Activated B cell treated with CpG ODN at 0.5 μM for 24 hours (primary cell): Measurements from ENCODE around the gene KIF26B. TPM values are rescaled to one million over a fixed set of nuclear protein-coding genes. Genes with fewer than 3 reads are reported as not detected.

Experiments
- ATAC-seq: fragments of 200-7000 bp; cut with Tn5 transposase; one replicate; pipeline ENCODE4 v1.10.0; 2021; ENCODE audit warnings: low read depth, mild to moderate bottlenecking, moderate library complexity
- CTCF ChIA-PET: fragments of 350-600 bp; sonication (Branson Sonifier 250); formaldehyde crosslinking; loops from one replicate; lab custom pipeline; 2021; ENCODE audit warnings: antibody characterized with exemption; lab: Charles Lee
- POLR2A ChIA-PET: fragments of 350-600 bp; sonication (Branson Sonifier 250); formaldehyde crosslinking; loops from one replicate; lab custom pipeline; 2021; ENCODE audit warnings: antibody characterized with exemption; lab: Charles Lee
- DNase-seq: peaks from one replicate; pipeline ENCODE4 v3.0.0; 2022
- H3K27ac Mint-ChIP-seq: one replicate; pipeline ENCODE4 v1.8.0; 2020; ENCODE audit warnings: mixed read lengths
- H3K27me3 Mint-ChIP-seq: one replicate; pipeline ENCODE4 v1.8.0; 2021; ENCODE audit warnings: mixed read lengths
- H3K36me3 Mint-ChIP-seq: one replicate; pipeline ENCODE4 v1.8.0; 2021; ENCODE audit warnings: low read depth, mixed read lengths
- H3K4me1 Mint-ChIP-seq: one replicate; pipeline ENCODE4 v1.8.0; 2021; ENCODE audit warnings: mixed read lengths
- H3K4me3 Mint-ChIP-seq: one replicate; pipeline ENCODE4 v1.8.0; 2020; ENCODE audit warnings: mild to moderate bottlenecking, mixed read lengths
- H3K9me3 Mint-ChIP-seq: one replicate; pipeline ENCODE4 v1.8.0; 2020; ENCODE audit warnings: mixed read lengths
- CTCF ChIP-seq: fragments of 200-600 bp; IDR thresholded peaks from one replicate; pipeline ENCODE4 v1.8.0; 2022; ENCODE audit warnings: antibody characterized with exemption, mild to moderate bottlenecking
- intact Hi-C: fragments of 100-400 bp; cut with micrococcal nuclease; formaldehyde crosslinking; loops from one replicate; pipeline ENCODE4 v1.15.1; 2024
- total RNA-seq: library from RNA; stranded (reverse); gene quantifications from 2 replicates; pipeline ENCODE4 v1.2.3, GENCODE V29; 2022

The KIF26B gene
- total RNA-seq, 1 donor from 2014 or later = 1.7 TPM

- Mint-ChIP-seq H3K9me3 (no peaks in the 10 kb centered on the region), H3K27me3 (peaks cover 12% of the 10 kb centered on the region), H3K4me3 (no peak overlapping the region), H3K36me3 (no peaks in the 10 kb centered on the region), H3K27ac (no peak overlapping the region), H3K4me1 (no peaks in the 10 kb centered on the region)
- TF ChIP-seq CTCF = no peak
- ATAC-seq (no peak), DNase-seq (no peak)
- CTCF ChIA-PET = no interaction called here
- intact Hi-C loops = no loop called here
- POLR2A ChIA-PET = no interaction called here
Measured at GRCh38 chr1:245290836-245291235, 136.1 kb downstream of the KIF26B start.

DNA sequence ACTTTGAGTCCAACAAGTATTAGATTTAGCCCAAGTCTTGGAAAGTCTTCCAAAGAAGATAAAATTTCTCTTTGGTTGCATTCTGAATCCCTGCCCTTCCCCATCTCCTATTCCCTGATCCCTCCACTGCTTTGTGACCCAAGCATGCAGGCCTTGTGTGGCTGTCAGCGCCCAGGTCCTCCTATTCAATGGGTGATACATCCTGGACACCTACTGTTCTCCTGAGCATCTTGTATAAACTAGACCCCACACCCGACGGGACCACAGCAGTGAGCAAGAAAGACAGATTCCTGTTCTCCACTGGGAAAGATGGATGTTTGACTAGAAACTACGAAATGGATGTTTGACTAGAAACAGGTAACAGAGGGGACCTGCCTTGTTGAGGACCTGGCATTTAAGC lies 136.6 kb downstream of the KIF26B start:
- ChIA-PET POLR2A (no interaction called here), CTCF (no interaction called here)
- no peak for ATAC-seq
- no peaks in the 10 kb centered on the region for H3K4me1 Mint-ChIP-seq
- no peak overlapping the region for H3K27ac Mint-ChIP-seq
- no peaks in the 10 kb centered on the region for H3K36me3 Mint-ChIP-seq
- no peaks in the 10 kb centered on the region for H3K9me3 Mint-ChIP-seq
- TF ChIP-seq CTCF = no peak
- H3K4me3 Mint-ChIP-seq = no peak overlapping the region
- no peak for DNase-seq
- intact Hi-C loops = no loop called here
- H3K27me3 Mint-ChIP-seq = peaks cover 12% of the 10 kb centered on the region

- ChIA-PET POLR2A (no interaction called here), CTCF (no interaction called here)
- no peak for TF ChIP-seq CTCF
- Mint-ChIP-seq H3K9me3 (no peaks in the 10 kb centered on the region), H3K4me3 (no peak overlapping the region), H3K27me3 (peaks cover 15% of the 10 kb centered on the region), H3K4me1 (no peaks in the 10 kb centered on the region), H3K36me3 (no peaks in the 10 kb centered on the region), H3K27ac (no peak overlapping the region)
- ATAC-seq (no peak), DNase-seq (no peak)
- intact Hi-C loops = no loop called here
Measured at GRCh38 chr1:245292141-245292540, 137.4 kb downstream of the KIF26B start.

- H3K36me3 Mint-ChIP-seq = no peaks in the 10 kb centered on the region
- ATAC-seq (no peak), DNase-seq (no peak)
- TF ChIP-seq CTCF = no peak
- ChIA-PET POLR2A (no interaction called here), CTCF (no interaction called here)
- intact Hi-C loops = no loop called here
- no peak overlapping the region for H3K4me3 Mint-ChIP-seq
- H3K9me3 Mint-ChIP-seq = no peaks in the 10 kb centered on the region
- H3K27me3 Mint-ChIP-seq = peaks cover 15% of the 10 kb centered on the region
- H3K4me1 Mint-ChIP-seq = no peaks in the 10 kb centered on the region
- no peak overlapping the region for H3K27ac Mint-ChIP-seq
Measured at GRCh38 chr1:245292553-245292952, 137.8 kb downstream of the KIF26B start.

DNA sequence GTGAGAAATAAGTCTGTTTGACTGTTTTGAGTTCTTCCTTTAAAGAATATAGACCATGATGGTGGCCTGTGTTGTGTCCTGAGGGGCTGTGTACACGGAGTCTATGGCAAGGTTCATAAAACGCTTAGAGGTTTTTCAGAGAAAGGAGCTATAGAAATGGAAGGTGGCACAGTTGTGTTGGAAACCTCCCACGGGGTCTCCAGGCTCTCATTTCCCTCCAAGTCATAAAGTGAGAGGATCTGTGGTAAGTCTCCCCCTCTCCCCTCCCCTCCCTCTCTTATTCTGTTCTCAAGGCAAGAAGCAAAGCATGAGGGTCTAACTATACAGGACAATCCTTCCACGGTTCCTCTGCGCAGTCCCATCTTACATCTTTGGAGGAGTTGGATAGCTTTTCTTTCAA lies 139.2 kb downstream of the KIF26B start:
- H3K4me3 Mint-ChIP-seq = no peak overlapping the region
- H3K27me3 Mint-ChIP-seq = peaks cover 8% of the 10 kb centered on the region
- TF ChIP-seq CTCF = no peak
- ChIA-PET CTCF (no interaction called here), POLR2A (no interaction called here)
- DNase-seq (no peak), ATAC-seq (no peak)
- no peak overlapping the region for H3K27ac Mint-ChIP-seq
- H3K9me3 Mint-ChIP-seq = no peaks in the 10 kb centered on the region
- intact Hi-C loops = no loop called here
- no peaks in the 10 kb centered on the region for H3K36me3 Mint-ChIP-seq
- H3K4me1 Mint-ChIP-seq = no peaks in the 10 kb centered on the region
